ENCODE results near the gene KLK4.
"Not testable (repeated sequence)": the region's sequence is repeated elsewhere in the genome, so short reads cannot be mapped to it uniquely, and the experiment has no call there.

KLK4 gene

DNA sequence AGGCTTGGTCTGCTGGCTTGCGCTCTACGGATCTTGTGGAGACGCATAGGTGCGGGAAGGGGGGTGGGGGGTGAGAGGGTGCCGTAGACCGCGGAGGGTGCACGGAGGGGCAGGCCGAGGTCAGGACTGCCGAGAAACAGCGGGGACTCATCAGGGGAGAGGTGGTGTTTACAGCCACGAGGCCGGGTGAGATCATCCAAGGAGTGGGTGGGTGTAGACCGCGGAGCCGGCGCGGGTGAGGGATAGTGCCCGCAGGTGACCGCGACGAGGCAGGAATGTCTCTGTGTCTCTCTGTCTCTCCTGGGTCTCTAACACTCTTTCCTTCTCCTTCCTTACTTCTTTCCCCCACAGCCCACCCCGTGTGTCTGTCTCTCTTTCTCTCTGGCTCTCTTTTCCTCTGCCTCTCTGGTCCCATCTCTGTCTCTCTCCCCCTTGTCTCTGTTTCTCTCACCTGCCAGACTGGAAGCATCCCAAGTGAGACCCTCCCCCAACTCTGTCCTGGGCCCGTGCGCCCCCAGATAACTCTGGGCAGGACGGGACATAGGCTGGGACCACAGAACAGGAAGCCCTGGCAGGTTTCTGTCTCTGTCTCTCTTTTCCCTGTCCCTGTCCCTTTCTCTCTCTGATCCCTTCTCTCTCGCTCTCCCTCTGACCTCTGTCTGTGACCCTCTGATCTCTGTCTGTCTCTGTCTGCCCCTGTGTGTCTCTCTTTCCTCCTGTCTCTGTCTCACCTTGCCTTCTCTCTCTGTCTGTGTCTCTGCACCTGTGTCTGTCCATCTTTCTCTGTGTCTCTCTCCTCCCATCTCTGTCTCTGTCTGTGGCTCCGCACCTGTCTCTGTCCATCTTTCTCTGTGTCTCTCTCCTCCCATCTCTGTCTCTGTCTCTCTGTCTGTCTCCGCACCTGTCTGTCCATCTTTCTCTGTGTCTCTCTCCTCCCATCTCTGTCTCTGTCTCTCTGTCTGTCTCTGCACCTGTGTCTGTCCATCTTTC, 1.8 kb upstream of the KLK4 start:
- DNase-seq: no peak

DNA sequence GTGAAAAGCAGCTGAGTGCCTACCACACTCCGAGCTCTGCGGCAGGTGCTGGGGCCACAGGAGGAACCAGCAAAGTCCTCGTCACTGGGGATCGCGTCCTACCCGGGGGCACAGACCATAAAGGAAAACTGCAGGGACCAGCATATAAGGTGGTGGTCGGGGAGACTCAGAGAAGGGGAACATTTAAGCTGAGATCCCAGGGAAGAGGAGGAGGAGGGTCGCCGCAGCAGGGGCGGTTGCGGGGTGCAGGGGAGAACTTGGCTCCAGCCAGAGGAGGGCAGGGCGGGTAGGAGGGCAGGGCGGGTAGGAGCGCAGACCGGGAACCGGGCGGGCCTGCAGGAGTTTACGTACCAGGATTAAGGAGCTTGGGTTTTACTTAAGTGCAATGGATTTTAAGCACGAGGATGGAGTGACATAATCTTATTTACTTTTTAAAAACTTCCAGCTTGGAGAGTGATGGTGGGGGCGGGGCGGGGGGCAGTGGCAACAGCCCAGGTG, 956 bp upstream of the KLK4 start:
- DNase-seq: no peak

DNA sequence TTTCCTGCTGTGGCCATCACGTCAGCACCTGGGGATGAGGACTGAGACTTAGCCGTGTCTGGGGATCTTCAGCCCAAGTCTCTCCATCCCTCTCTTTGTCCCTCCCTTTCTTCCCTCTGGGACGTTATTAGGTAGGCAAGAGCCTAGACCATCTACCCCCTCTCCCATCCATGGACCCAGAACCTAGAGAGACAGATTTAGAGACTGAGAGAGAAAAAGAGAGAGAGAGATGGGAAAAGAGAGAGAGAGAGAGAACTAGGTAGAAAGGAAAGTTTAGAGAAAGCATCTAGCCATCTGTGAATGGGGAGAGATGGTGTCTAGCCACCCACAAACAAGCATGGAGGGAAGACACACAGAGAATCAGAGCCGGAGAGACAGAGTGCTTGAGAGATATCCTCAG, 473 bp downstream of the KLK4 start:
- no peak for DNase-seq

DNA sequence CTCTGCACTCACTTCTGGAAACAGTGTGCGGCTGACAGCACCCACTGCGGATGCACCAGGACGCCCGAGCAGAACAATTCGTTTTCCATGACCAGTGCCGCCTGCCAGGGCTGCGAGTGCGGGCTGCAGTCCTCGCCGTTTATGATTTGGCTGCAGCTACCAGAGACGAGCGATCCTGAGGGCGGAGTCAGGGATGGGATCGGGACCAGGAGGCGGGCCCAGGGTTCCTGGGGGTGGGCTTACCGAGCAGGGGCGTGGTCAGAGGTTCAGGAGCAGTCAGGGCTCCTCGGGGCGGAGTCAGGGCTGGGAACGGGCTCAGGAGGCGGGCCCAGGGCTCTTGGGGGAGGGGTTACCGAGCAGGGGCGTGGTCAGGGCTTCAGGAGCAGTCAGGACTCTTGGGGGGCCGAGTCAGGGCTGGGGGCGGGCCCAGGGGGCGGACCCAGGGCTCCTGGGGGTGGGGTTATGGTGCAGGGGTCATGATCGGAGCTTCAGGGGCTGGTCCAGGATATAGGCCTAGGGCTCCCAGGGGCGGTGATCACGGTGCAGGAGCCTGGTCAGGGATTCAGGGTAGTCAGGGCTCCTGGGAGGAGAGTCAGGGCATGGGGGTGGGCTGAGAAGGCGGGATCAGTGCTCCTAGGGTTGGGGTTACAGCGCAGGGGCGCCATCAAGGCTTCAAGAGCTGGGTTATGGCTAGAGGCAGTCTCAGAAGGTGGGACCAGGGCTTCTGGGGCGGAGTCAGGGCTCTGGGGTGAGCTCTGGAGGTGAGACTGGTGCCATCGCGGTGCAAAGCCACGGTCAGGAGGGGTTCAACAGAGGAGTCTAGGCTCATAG, 1.7 kb downstream of the KLK4 start:
- DNase-seq: peak in 12 of 56 donors; percentile 3 to 50 (median 12)

DNA sequence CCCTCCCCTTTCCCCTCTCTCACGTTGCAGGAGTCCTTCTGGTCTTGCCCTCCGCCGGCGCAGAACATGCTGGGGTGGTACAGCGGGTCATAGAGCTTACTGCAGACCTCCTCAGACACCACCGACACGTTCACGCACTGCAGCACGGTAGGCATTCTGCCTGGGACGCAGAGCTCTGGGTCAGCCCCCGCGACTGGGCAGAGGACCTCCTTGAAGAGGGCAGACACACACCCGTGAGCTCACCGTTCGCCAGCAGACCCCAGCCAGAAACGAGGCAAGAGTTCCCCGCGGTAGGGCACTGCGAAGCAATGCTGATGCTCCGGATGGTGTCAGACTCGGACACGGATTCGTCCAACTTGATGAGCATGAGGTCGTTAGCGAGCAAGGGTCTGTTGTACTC, 2.9 kb downstream of the KLK4 start:
- DNase-seq: no peak

DNA sequence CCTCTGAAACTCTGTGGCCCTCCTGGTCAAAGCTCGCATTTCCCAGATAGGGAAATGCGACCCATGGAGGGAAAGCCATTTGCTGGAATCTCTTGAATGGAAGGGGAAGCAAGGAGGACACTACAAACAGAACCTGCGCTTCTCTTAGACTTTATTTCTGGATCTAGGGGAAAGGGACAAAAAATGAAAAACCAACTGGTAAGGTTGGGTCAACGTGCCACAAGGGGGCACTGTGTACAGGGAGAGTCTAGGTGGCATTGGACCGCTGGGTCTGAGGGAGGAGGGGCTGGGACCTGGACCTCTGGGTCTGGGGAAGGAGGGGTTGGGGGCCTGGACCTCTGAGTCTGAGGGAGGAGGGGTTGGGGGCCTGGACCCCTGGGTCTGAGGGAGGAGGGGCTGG, 5.0 kb downstream of the KLK4 start:
- DNase-seq: peak in 3 of 56 donors; percentile 1 to 4 (median 2)

DNA sequence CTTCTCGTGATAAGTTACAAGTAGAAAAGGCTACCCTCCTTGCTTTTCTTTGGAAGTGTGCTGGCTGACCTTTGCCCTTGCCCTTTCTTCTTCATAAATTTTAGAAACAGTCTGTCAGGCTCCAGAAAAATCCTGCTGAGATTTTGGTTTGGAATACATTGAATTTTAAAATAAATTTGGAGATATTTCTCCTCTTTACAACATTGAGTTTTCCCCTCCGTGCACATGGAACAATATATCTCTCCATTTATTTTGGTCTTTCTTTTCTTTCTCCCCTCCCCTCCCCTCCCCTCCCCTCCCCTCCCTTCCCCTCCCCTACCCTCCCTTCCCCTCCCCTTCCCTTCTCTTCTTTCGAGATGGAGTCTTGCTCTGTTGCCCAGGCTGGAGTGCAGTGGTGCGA, 8.6 kb downstream of the KLK4 start:
- DNase-seq: no peak

DNA sequence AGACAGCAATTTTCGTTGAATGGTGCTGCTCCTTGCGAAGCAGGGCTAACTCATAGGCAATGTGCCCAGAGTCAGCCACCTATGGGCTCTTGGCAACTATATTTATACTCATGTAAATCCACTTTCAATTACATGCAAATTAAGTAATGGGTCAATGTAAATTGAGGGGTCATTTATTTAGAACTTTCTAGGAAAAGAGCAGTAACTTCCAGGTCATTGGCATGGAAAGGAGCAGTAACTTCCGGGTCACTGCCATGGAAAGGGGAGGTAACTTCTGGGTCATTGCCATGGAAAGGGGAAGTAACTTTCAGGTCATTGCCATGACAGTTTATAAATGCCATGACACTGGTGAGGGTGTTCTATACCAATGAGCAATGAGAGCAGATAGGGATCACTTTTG, 11.6 kb downstream of the KLK4 start:
- DNase-seq: no peak

DNA sequence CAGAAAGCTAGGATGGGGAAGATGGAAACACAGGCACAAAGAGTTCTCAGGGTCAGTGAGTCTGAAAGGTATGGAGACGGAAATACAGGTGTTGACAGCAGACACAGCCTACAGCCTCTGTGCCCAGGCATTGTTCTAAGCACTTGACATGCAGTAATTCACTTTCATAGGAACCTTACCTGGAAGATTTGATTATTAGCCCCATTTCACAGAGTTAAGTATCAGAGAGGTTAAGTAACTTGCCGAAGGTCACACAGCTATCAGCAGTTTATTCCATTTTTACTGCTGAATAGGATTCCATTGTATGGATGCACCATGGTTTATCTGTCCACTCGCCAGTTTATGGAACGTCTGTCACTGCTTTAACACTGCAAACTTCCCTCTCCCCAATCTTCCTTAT, 13.2 kb downstream of the KLK4 start:
- DNase-seq: no peak

DNA sequence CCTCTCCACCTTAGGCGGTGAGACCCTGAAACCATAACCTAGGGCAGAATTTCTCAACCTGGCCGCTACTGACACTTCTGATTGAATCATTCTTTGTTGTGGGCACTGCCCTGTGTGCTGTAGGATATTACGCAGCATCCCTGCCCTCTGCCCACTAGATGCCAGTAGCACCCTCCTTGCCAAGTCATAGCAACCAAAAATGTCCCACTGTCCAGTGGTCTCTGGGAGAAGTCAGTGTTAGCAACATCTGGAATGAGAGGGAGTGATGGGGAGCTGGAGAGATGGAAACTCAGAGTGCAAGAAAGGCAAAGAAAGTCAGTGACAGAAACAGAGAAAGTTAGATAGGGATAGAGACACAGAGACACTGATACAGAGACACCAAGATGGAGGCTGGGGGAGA, 13.6 kb downstream of the KLK4 start:
- DNase-seq: no peak

DNA sequence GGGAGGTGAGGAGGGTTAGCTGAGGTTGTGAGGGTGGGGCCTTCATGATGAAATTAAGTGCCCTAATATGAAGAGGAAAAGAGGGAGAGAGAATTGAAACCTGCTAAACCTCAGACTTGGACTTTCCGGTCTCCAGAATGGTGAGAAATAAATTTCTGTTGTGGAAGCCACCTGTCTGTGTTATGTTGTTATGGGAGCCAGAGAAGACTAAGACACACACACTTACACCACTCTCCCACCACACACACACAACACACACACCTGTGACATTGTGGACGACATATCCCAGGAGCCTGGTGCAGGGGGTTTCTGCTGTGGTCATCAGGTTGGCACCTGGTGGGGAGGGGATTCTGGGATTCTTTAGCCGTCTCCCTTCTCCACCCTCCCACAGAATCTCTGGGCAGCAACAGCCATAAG, 14.0 kb downstream of the KLK4 start:
- DNase-seq: no peak

DNA sequence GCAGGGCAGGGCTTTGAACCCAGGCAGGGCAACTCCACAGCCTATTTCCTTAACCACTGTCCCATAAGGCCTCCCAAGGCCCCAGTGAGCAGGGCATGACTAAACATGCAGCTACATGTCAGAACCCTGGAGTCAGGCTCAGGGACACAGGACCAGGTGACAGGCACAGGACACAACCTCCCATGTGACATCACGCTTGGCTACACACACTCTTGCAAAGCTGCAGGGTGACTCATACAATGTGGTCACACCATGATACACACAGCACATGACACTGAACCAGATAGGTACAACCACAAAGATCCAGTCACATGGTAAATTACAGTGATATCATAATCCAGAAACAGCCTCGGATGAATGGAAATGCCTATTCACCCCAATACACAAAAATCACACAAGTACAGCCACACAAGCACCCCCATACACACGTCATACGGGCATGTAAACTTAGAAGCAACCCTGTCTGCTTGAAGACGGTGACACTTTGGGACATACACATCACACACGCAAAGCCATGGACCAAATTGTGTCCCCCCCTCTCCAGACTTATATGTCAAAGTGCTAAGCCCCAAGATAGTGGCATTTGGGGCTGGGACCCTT, 14.5 kb downstream of the KLK4 start:
- DNase-seq: no peak

DNA sequence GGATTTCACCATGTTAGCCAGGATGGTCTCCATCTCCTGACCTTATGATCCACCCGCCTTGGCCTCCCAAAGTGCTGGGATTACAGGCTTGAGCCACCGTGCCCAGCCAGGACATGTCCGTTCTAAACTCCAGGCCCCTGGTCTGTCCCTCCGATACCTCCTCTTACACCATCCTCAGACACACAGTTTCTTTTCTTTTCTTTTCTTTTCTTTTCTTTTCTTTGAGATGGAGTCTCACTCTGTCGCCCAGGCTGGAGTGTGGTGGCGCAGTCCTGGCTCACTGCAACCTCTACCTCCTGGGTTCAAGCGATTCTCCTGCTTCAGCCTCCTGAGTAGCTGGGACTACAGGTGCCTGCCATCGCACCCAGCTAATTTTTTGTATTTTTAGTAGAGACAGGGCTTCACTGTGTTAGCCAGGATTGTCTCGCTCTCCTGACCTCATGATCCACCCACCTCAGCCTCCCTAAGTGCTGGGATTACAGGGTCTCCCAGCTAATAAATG, 15.1 kb downstream of the KLK4 start:
- DNase-seq: not testable (repeated sequence)

DNA sequence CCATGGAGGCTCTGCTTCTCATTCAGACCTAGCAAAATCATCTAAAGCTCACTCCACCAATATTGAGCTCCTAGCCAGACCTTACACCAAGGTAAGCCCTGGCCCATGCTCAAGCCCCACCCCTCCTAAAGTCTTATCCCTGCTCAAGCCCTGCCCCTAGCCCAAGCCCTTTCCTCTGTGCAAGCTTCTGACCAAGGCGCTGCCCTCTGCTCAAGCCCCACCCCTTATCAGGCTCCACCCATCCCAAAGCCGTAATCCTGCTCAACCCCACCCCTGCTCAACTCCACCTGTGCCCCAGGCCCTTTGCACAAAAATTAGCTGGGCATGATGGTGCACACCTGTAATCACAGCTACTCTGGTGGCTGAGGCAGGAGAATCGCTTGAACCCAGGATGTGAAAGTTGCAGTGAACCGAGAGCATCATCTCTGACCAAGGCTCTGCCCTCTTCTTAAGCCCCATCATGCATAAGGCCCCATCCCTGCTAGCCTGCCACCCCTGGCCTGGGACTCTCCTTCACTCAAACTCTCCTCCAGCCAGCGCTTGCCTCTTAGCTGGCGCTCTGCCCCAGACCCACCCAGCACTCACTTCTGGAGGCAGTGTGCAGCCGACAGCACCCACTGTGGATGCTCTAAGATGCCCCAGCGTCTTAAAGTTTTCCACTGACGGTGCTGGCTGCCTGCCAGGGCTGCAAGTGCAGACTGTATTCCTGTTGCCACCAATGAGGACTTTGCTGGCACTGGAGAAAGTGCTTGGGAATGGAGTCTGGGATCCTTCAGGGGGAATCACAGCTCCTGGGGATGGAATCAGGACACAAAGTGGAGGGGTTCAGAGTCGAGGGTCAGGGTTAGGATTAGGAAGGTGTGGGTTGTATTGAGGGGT, 16.5 kb downstream of the KLK4 start:
- DNase-seq: no peak

DNA sequence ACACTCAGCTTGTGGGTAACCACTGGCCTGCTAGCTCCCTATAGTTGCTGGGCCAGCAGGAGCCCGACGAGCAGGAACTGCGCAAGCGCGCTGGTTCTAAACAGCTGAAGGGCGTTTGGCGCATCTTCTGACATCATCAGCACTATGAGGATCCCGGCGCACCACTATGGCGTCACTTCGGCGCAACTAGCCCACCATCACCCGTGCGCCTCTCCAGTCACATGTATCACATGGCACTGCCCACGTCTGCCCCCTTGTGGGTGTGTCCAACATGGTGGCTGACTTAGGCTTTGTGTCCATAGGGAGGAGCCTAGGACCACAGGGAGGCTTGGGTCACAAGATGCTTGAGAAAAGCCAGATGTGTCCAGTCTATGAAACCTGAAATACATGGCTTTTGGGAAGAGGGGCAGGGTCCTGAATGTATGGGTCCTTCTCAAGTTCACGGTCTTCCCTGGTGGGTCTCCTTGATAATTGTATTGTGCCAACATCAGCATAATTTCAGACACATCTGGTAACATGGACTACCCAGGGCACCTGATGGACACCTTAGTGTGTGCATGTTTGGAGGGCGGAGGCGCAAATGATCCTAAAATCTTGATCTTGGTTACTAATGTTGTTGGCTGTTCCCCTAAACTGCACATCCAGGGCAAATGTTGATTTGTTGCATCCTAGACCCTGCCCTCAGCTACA, 18.0 kb downstream of the KLK4 start:
- no peak for DNase-seq

DNA sequence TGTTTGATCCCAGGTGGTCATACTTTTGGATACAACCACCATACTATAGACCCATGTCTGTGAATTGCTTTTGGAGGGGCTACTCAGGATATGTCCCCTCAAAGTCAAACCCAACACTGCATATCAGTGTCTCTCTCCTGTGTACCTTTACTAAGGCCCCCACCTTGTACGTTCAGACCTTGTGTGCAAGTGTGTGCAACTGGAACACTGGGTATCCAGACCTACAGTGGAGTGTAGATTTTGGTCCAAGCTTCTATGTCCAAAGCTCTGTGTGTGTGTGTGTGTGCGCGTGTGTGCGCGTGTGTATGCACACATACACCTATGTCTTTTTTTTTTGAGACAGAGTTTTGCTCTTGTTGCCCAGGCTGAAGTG, 20.0 kb downstream of the KLK4 start:
- no peak for DNase-seq

DNA sequence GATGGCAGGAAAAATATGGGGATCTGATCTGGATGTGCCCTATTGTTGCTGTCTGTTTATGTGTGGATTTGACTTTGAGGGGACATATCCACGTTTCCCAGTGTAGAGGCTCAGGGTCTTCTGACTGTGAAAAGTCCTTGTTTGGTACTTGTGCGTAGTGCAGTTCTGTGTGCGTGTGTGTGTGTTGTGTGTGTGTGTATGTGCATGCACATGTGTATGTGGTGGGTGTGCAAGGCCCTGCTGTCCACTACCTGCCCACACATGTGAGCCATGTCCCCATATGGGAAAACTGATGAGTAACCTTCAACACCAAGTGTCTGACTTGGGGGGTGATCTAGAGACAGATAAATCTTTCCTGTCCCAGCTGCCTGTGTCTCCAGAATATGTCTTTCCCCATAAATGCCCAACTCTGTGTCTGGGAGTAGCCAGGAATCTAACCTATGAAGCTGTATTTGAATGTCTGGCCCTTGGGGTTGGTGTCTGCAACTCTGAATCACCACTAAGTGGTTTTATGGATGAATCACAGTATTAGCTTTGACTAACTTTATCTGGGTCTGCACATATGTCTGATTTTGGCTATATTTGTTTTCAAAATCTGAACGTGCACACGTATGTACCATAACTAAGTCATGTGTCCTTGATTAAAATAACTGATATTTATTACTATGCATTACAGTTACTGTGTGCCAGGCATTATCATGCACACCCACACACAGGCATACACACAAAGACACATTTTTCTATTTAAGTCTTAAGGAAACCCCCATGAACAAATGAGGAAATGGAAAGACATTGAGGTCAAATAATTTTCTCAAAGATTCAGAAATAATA, 20.6 kb downstream of the KLK4 start:
- no peak for DNase-seq

DNA sequence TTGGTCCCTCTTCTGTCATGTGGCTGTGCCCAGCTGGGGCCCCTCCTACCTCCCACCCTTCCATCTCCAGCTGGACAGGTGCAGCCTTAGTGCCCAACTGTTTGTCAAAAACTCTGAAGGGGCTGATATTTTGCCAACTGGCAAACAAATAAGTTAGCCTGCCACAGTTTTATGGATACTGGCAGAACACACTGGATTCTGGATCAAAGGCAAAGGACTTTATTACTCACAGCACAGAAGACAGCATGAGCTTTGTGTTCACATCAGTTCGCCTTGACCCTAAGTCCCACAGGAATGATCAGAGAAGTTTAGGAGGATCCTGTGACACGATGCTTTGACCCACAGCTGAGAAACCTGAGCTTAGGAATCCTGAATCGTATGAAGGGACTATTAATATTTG, 21.6 kb downstream of the KLK4 start:
- DNase-seq: no peak

DNA sequence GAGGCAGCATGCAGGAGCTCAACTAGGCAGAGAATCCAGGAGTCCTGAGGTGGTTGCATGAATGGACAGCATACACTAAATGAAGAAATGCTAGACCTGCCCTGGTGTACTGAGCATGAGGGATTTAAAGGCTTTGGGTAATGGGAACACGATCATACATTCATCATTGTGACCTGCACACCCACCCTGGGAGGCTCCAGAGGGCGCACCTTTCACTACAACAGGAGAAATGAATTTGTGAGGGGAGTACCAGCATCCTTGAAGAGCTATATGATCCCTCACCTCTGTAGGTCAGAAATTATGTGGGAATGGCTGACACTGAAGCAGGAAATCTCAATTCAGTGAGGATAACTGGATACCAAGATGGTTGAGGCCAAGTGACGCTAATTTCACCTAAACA, 29.0 kb downstream of the KLK4 start:
- DNase-seq: no peak

All from amygdala (tissue), 56 donors.